RKO (cell line): ENCODE data around the gene KRTAP5-10.
"Not testable (repeated sequence)": the region's sequence is repeated elsewhere in the genome, so short reads cannot be mapped to it uniquely, and the experiment has no call there.

Experiments
- DNase-seq: peaks from one replicate; pipeline ENCODE4 v3.0.0-alpha.2; 2016; ENCODE audit warnings: low spot score

The KRTAP5-10 gene

DNA sequence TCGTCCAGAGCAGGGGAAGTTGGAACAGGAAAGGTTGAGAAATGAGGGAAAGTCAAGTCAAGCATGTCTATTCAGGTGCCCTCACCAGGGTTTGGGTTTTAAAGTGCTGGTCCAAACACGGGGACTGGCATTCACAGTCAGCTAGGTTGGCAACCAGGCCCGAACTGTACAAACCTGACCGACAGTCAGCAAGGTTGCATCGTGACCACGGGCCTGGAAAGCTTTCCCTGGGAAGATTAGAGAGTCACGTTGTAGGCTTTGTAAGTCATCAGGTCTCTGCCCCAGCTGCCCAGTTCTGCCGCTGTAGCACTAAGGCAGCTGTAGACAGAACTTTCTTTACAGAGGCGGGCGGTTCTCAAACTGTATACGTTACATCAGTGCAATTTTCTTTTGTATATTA, 7.4 kb downstream of the KRTAP5-10 start:
- no peak for DNase-seq

DNA sequence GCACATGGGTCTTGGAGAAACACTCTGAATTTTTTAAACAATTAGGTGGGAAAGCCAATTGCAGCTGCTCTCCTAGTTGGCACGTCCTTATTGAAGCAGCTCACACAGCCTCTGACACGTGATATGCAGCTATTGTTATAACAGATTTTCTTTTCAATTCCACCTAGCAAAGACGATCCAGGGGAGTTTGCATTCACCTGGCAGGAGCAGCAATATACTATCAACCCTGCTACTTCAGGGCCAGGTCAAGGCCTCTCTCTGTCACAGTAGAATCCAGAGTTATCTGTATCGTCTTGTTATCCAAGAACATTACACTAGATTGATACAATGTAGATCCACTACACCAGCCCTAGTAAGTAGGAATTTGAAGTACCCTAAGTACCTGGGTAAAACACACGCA, 9.1 kb downstream of the KRTAP5-10 start:
- DNase-seq: no peak

DNA sequence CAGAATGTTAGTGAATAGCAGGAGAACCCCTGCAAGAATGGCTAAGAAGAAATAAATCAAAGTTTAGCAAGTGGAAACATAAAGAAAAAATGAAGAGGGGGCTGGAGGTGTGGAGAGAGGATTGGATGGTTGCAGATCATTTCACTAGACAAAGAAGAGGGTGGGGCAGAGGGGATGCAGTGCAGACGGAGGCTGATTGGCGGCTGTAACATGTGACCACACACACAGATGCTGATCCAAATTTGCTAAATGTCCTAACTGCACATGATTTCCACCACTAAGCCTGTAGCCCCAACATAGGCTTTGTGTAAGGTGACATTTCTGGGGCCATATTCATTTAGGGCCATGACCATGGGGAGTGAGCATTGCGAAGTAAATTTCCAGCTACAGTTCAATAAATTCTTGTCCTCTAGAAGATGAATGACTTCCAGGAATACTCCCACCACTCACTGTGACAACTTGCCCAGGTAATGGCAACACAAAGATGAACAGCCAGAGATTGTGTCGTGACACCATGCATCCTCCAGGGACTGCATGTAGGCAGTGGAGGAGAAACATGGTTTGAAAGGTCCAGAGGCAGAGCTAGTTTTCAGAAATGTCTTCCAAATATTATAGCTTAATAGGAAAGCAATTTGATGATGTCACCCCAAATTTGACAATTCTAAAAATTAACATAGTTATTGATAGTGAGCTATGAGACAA, 10.5 kb downstream of the KRTAP5-10 start:
- DNase-seq: no peak

DNA sequence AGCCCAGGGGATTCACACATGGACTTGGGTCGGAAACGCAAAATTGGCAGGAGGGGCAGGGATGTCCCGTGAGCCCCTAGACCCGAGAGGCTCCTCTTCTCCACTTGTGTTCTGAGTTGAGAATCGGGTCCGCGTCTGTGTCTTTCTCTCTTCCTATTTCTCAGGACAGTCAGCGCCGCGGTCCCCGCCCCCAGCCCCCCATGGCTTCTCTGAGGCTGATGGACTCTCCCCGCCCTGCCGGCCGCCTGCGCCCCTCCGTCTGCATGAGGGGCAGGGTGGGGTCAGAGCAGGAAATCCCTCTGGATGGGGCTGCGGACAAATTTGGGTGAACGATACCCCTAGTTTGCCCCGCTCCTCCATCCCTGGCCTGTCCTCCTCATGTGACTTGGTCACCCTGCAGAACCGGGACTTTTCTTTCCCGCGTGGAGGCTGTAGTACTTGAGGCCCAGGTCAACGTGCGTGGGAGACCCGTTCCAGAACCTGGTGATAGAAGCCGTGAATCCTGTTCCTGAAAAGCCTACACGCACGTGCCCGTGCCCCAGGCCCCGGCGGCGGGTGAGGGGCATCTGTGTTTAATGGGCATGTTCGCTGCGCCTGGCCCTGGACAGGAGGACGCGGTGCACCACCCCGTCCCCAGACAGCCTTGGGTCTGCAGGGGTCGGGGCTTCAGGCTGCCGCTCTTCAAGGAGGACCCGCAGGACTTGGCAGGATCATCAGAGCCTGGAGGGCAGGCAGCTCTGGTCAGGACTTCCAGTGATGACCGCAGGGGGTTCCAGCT, 11.5 kb downstream of the KRTAP5-10 start:
- DNase-seq: not testable (repeated sequence)

DNA sequence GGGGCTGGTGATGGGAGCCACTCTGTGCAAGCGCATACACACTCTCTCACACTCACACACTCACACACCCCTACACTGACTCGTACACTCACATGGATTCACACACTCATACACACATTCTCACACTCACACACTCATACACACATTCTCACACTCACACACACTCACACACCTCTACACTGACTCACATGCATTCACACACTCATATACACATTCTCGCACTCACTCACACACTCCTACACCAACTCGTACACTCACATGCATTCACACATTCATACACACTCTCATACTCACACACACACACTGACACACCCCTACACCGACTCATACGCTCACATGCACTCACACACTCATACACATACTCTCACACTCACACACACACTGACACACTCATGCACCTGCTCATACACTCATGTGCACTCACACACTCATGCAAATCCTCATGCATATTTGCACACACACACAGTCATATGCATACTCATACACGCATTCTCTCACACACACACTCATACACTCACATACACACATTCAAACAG, 12.2 kb downstream of the KRTAP5-10 start:
- no peak for DNase-seq

GRCh38 chr11:71579513-71579912, 14.2 kb downstream of the KRTAP5-10 start:
- DNase-seq: not testable (repeated sequence)

- DNase-seq: peak; percentile 70
Observed at GRCh38 chr11:71580057-71581003, 15.0 kb downstream of the KRTAP5-10 start.

- no peak for DNase-seq
Observed at GRCh38 chr11:71581826-71582225, 16.5 kb downstream of the KRTAP5-10 start.

GRCh38 chr11:71582309-71582895, 17.0 kb downstream of the KRTAP5-10 start, which contains the start of gene KRTAP5-11:
KRTAP5-11 (minus strand) TSS chr11:71582875; CDS start chr11:71582837, 38 bp downstream.
- DNase-seq: no peak

DNA sequence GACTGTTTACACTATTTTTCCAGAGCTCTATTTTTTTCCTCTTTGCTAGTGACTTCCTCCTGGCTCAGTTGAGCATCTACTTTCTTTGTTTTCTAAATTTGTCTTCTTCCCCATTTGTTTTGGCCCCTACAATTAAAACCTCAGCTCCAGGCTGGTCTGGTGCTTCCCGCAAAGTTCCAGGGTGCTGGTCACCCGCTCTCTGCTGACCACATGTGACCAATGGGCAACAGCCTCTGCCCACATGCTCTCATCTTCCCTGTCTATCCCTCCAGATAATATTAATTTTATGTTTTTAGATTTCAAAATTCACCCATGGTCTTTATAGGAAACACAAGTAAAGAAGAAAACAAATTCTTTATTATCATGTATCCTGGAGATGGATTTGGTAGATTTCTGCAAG, 17.6 kb downstream of the KRTAP5-10 start:
- DNase-seq: not testable (repeated sequence)

- DNase-seq: not testable (repeated sequence)
Observed at GRCh38 chr11:71585673-71586072, 20.3 kb downstream of the KRTAP5-10 start.

GRCh38 chr11:71588314-71588713, 23.0 kb downstream of the KRTAP5-10 start:
- not testable (repeated sequence) for DNase-seq

GRCh38 chr11:71588822-71589545, 23.6 kb downstream of the KRTAP5-10 start:
- not testable (repeated sequence) for DNase-seq

- not testable (repeated sequence) for DNase-seq
Observed at GRCh38 chr11:71589546-71589920, 24.2 kb downstream of the KRTAP5-10 start.

DNA sequence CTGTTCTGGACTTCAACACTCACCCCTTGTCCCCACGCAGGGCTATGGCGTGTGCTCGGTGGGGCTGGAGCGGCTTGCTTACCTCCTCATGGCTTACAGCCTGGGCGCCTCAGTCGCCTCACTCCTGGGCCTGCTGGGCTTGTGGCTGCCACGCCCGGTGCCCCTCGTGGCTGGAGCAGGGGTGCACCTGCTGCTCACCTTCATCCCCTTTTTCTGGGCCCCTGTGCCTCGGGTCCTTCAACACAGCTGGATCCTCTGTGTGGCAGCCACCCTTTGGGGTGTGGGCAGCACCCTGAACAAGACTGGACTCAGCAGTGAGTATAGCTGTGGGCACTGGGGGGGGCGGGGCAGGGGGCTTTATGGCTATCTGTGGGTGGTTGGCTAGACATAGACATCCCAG, 37.9 kb downstream of the KRTAP5-10 start:
- not testable (repeated sequence) for DNase-seq

DNA sequence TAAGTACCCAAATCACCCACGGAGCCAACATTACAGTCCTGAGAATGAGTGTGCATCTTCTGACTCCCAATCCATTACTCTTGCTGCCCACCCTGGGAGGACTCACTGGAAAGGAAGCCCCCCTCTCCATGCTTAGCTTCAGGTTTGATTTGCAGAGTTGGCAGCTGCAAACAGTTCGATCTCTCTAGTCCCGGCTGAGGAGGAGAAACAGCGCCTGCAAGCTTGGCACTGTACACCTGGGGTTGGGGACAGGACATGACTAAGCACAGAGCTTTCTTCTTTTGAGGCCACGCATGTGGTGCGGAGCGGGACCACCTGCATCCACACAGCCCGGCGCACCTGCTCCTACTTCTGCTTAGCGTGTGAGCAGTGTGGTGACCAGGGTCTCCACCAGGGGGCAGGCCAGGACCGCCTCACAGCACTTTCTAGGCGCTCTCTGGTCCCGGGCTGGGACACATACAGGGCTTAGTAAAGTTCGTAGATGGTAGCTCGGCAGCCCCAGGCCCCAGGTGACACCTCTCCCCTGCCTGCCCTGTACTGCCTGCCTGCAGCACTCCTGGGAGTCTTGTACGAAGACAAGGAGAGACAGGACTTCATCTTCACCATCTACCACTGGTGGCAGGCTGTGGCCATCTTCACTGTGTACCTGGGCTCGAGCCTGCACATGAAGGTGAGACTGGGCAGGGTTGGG, 39.6 kb downstream of the KRTAP5-10 start:
- not testable (repeated sequence) for DNase-seq

GRCh38 chr11:71606853-71607519, 41.6 kb downstream of the KRTAP5-10 start:
- DNase-seq: not testable (repeated sequence)

- not testable (repeated sequence) for DNase-seq
Observed at GRCh38 chr11:71607520-71608216, 42.3 kb downstream of the KRTAP5-10 start.

GRCh38 chr11:71608272-71608671, 42.9 kb downstream of the KRTAP5-10 start:
- not testable (repeated sequence) for DNase-seq
